Mammary epithelial cell (primary cell): ENCODE results near the gene DNAJC15.

Experiments
- EZH2 ChIP-seq: IDR thresholded peaks from 2 replicates; pipeline ENCODE4 v1.6.1; 2012; ENCODE audit warnings: low read length, inconsistent platforms, borderline replicate concordance
- TF ChIP-seq, protein P1 (sequence below), 2 donors: IDR thresholded peaks in 1 of 2; conservative IDR thresholded peaks in 1 of 2; 2 replicates each; pipeline ENCODE4 v1.5.1; 2011 to 2012; ENCODE audit warnings: inconsistent platforms in 2 of 2, low read length in 2 of 2, mild to moderate bottlenecking in 2 of 2, control low read depth in 1 of 2, low read depth in 1 of 2; ENCODE audit not compliant: insufficient read depth in 1 of 2; ENCODE audit errors: extremely low read depth in 1 of 2

DNA sequence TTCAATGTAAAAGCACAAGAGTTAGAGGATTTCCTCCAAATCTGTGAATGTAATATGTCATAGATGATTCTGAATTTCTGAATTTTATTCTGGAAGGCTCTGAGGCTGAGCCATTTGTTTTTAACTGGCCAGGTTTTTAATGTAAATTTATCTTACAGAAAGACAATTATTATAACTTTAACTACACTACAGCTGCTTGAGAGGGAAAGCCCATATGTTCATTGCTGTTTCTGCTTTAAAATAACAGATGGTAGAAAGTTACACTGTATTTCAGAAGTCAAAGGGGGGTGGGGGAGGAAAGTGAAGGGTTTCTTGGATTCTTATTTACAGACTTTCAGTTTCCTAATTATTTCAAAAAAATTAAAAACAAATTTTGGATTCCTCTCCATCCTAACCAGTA, 62.8 kb downstream of the DNAJC15 start:
- TF ChIP-seq, protein P1, sequence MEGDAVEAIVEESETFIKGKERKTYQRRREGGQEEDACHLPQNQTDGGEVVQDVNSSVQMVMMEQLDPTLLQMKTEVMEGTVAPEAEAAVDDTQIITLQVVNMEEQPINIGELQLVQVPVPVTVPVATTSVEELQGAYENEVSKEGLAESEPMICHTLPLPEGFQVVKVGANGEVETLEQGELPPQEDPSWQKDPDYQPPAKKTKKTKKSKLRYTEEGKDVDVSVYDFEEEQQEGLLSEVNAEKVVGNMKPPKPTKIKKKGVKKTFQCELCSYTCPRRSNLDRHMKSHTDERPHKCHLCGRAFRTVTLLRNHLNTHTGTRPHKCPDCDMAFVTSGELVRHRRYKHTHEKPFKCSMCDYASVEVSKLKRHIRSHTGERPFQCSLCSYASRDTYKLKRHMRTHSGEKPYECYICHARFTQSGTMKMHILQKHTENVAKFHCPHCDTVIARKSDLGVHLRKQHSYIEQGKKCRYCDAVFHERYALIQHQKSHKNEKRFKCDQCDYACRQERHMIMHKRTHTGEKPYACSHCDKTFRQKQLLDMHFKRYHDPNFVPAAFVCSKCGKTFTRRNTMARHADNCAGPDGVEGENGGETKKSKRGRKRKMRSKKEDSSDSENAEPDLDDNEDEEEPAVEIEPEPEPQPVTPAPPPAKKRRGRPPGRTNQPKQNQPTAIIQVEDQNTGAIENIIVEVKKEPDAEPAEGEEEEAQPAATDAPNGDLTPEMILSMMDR (conservative IDR thresholded peaks at IDR 0.05 in 1 of 2, IDR thresholded peaks at IDR 0.05 in 1 of 2; ENCODE audit: extremely low read depth in 1 of 2, insufficient read depth in 1 of 2, low read depth in 1 of 2, low read length in 2 of 2) = no peak
- TF ChIP-seq EZH2 = no peak
